Tibial artery (tissue), 4 donors: ENCODE results near the gene INF2.

Source experiments
- DNase-seq, 2 donors: peaks; one replicate each; pipeline ENCODE4 v3.0.0-alpha.2; 2019
- H3K27ac ChIP-seq, 2 donors: fragments of 200-600 bp; sonication (generic) in 1 of 2; 1 replicate in 1 of 2; 2 replicates in 1 of 2; pipeline ENCODE4 v1.5.1; 2018 to 2019; ENCODE audit warnings: mild to moderate bottlenecking in 1 of 2
- H3K27me3 ChIP-seq, 2 donors: fragments of 200-600 bp; sonication (generic) in 1 of 2; one replicate each; pipeline versions ENCODE4 v1.5.1 to v1.6.0; 2016 to 2019
- H3K36me3 ChIP-seq, 3 donors: fragments of 200-600 bp; sonication (generic) in 2 of 3; one replicate each; pipeline ENCODE4 v1.5.1; 2016 to 2019; ENCODE audit warnings: mild to moderate bottlenecking in 2 of 3
- H3K4me1 ChIP-seq, 4 donors: fragments of 200-600 bp; sonication (generic) in 2 of 4; 1 replicate in 3 of 4; 2 replicates in 1 of 4; pipeline ENCODE4 v1.5.1; 2016 to 2019
- H3K4me3 ChIP-seq, 2 donors: fragments of 200-600 bp; sonication (generic) in 1 of 2; 1 replicate in 1 of 2; 2 replicates in 1 of 2; pipeline ENCODE4 v1.5.1; 2018 to 2019; ENCODE audit warnings: mild to moderate bottlenecking in 2 of 2
- H3K9me3 ChIP-seq, 3 donors: fragments of 200-600 bp; sonication (generic) in 1 of 3; one replicate each; pipeline ENCODE4 v1.5.1; 2016 to 2019
- CTCF ChIP-seq, 2 experiments: fragments of 200-600 bp in 1 of 2; fragments of 450-650 bp in 1 of 2; IDR thresholded peaks; one replicate each; pipeline ENCODE4 v1.5.1; 2017 to 2019; ENCODE audit warnings: antibody characterized with exemption in 2 of 2, mild to moderate bottlenecking in 1 of 2, moderate library complexity in 1 of 2
- intact Hi-C: fragments of 100-400 bp; cut with DNase I; formaldehyde crosslinking; loops from one replicate; pipeline ENCODE4 v1.15.0; 2023; ENCODE audit warnings: low total_unique reads

INF2 gene

GRCh38 chr14:104766256-104766862 lies 76.9 kb downstream of the INF2 start:
- Histone ChIP-seq H3K4me1 (peaks cover 0 to 12% (median 7%) of the 10 kb centered on the region in 4 donors), H3K27me3 (no peaks in the 10 kb centered on the region), H3K27ac (no peak overlapping the region), H3K9me3 (peaks cover 0 to 5% (median 4%) of the 10 kb centered on the region in 3 donors), H3K36me3 (peaks cover 13 to 32% (median 21%) of the 10 kb centered on the region in 3 donors), H3K4me3 (no peak overlapping the region)
- no peak for TF ChIP-seq CTCF (IDR thresholded peaks at IDR 0.05)
- intact Hi-C loops, result no loop called here
- no peak for DNase-seq

- Histone ChIP-seq H3K27me3 (no peaks in the 10 kb centered on the region), H3K36me3 (peaks cover 20 to 32% (median 22%) of the 10 kb centered on the region in 3 donors), H3K9me3 (peaks cover 0 to 6% (median 5%) of the 10 kb centered on the region in 3 donors), H3K4me3 (no peak overlapping the region), H3K4me1 (peaks cover 0 to 12% (median 7%) of the 10 kb centered on the region in 4 donors), H3K27ac (no peak overlapping the region)
- no peak for DNase-seq
- intact Hi-C loops, result no loop called here
- TF ChIP-seq CTCF (IDR thresholded peaks at IDR 0.05), result no peak
Observed at GRCh38 chr14:104766863-104767633, 77.6 kb downstream of the INF2 start.

GRCh38 chr14:104767634-104767918 lies 78.2 kb downstream of the INF2 start:
- Histone ChIP-seq H3K4me1 (peaks cover 0 to 12% (median 7%) of the 10 kb centered on the region in 4 donors), H3K9me3 (peaks cover 0 to 6% (median 5%) of the 10 kb centered on the region in 3 donors), H3K27ac (no peak overlapping the region), H3K4me3 (no peak overlapping the region), H3K27me3 (no peaks in the 10 kb centered on the region), H3K36me3 (peaks cover 25 to 33% (median 27%) of the 10 kb centered on the region in 3 donors)
- DNase-seq, result no peak
- intact Hi-C loops, result no loop called here
- TF ChIP-seq CTCF (IDR thresholded peaks at IDR 0.05), result no peak

- H3K27ac ChIP-seq, result peak overlapping the region; percentile 36 to 44
- DNase-seq, result peak; percentile 87 to 94
- H3K27me3 ChIP-seq, result no peaks in the 10 kb centered on the region
- peak; percentile 82 to 95 for TF ChIP-seq CTCF (IDR thresholded peaks at IDR 0.05)
- peaks cover 30 to 42% (median 38%) of the 10 kb centered on the region in 3 donors for H3K36me3 ChIP-seq
- intact Hi-C loops, result loop anchor here (2.0 kb wide), 1 partner anchor 54 kb away; no protein-coding TSS in a partner anchor
- peaks cover 0 to 6% (median 5%) of the 10 kb centered on the region in 3 donors for H3K9me3 ChIP-seq
- peaks cover 0 to 12% (median 7%) of the 10 kb centered on the region in 4 donors for H3K4me1 ChIP-seq
- H3K4me3 ChIP-seq, result no peak overlapping the region
Observed at GRCh38 chr14:104768437-104769323, 79.3 kb downstream of the INF2 start.

- intact Hi-C loops, result loop anchor here (2.0 kb wide), 1 partner anchor 53 kb away; no protein-coding TSS in a partner anchor
- peaks cover 0 to 13% (median 7%) of the 10 kb centered on the region in 4 donors for H3K4me1 ChIP-seq
- no peak for DNase-seq
- H3K36me3 ChIP-seq, result peaks cover 30 to 50% (median 42%) of the 10 kb centered on the region in 3 donors
- TF ChIP-seq CTCF (IDR thresholded peaks at IDR 0.05), result no peak
- H3K4me3 ChIP-seq, result no peak overlapping the region
- H3K27me3 ChIP-seq, result no peaks in the 10 kb centered on the region
- H3K27ac ChIP-seq, result peak overlapping the region in 1 of 2 donors; percentile 36
- H3K9me3 ChIP-seq, result peaks cover 0 to 6% (median 5%) of the 10 kb centered on the region in 3 donors
Observed at GRCh38 chr14:104769324-104770071, 80.1 kb downstream of the INF2 start.
